Type B pancreatic cell (in vitro differentiated cells): Measurements from ENCODE around the gene SPEN. TPM values are rescaled to one million over a fixed set of nuclear protein-coding genes. Genes with fewer than 3 reads are reported as not detected.

ENCODE experiments used
- DNase-seq: peaks from one replicate; pipeline ENCODE4 v3.0.0; 2021; ENCODE audit warnings: mixed read lengths; ENCODE audit not compliant: unreplicated experiment; ENCODE audit errors: extremely low spot score
- H3K27ac Mint-ChIP-seq: 2 replicates; pipeline ENCODE4 v1.8.0; 2021; ENCODE audit warnings: mild to moderate bottlenecking, mixed read lengths
- H3K27me3 Mint-ChIP-seq: 2 replicates; pipeline ENCODE4 v1.8.0; 2021; ENCODE audit warnings: mixed read lengths
- H3K36me3 Mint-ChIP-seq: 2 replicates; pipeline ENCODE4 v1.8.0; 2021; ENCODE audit warnings: mixed read lengths
- H3K4me1 Mint-ChIP-seq: one replicate; pipeline ENCODE4 v1.8.0; 2021; ENCODE audit warnings: mixed read lengths; ENCODE audit not compliant: unreplicated experiment
- H3K4me3 Mint-ChIP-seq: 2 replicates; pipeline ENCODE4 v1.8.0; 2021; ENCODE audit warnings: mild to moderate bottlenecking, mixed read lengths
- H3K9me3 Mint-ChIP-seq: 2 replicates; pipeline ENCODE4 v1.8.0; 2021; ENCODE audit warnings: mixed read lengths
- total RNA-seq: library from RNA; stranded (reverse); gene quantifications from 2 replicates; pipeline ENCODE4 v1.2.1, GENCODE V29; 2021; ENCODE audit warnings: low replicate concordance
- TF ChIP-seq, protein P1 (sequence below): fragments of 200-600 bp; sonication (generic); conservative IDR thresholded peaks from 2 replicates; pipeline ENCODE4 v1.5.0; 2021; ENCODE audit warnings: antibody characterized with exemption, mild to moderate bottlenecking

The SPEN gene
- total RNA-seq, 1 donor from 2014 or later: 66.5 TPM

- peaks cover 41% of the 10 kb centered on the region for H3K36me3 Mint-ChIP-seq
- no peaks in the 10 kb centered on the region for H3K9me3 Mint-ChIP-seq
- no peaks in the 10 kb centered on the region for H3K27me3 Mint-ChIP-seq
- H3K4me1 Mint-ChIP-seq: no peaks in the 10 kb centered on the region
- H3K4me3 Mint-ChIP-seq: no peak overlapping the region
- TF ChIP-seq, protein P1, sequence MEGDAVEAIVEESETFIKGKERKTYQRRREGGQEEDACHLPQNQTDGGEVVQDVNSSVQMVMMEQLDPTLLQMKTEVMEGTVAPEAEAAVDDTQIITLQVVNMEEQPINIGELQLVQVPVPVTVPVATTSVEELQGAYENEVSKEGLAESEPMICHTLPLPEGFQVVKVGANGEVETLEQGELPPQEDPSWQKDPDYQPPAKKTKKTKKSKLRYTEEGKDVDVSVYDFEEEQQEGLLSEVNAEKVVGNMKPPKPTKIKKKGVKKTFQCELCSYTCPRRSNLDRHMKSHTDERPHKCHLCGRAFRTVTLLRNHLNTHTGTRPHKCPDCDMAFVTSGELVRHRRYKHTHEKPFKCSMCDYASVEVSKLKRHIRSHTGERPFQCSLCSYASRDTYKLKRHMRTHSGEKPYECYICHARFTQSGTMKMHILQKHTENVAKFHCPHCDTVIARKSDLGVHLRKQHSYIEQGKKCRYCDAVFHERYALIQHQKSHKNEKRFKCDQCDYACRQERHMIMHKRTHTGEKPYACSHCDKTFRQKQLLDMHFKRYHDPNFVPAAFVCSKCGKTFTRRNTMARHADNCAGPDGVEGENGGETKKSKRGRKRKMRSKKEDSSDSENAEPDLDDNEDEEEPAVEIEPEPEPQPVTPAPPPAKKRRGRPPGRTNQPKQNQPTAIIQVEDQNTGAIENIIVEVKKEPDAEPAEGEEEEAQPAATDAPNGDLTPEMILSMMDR: no peak
- peak; percentile 66 for DNase-seq
- no peak overlapping the region for H3K27ac Mint-ChIP-seq
These were observed 86.9 kb downstream of the SPEN start for GRCh38 chr1:15934211-15935055.

DNA sequence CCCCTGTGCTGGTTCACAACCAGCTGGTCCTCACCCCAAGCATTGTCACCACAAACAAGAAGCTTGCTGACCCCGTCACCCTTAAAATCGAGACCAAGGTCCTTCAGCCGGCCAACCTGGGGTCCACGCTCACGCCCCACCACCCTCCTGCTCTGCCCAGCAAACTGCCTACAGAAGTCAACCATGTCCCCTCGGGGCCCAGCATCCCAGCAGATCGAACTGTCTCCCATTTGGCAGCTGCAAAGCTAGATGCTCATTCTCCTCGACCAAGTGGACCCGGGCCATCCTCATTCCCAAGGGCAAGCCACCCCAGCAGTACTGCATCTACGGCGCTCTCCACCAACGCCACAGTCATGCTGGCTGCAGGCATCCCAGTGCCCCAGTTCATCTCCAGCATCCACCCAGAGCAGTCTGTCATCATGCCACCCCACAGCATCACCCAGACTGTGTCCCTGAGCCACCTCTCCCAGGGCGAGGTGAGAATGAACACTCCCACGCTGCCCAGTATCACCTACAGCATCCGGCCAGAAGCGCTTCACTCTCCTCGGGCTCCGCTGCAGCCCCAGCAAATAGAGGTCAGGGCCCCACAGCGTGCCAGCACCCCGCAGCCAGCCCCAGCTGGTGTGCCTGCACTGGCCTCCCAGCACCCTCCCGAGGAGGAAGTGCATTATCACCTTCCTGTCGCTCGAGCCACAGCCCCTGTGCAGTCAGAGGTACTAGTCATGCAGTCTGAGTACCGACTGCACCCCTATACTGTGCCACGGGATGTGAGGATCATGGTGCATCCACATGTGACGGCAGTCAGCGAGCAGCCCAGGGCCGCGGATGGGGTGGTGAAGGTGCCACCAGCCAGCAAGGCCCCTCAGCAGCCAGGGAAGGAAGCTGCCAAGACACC, 87.8 kb downstream of the SPEN start:
- TF ChIP-seq, protein P1: no peak
- Mint-ChIP-seq H3K27me3 (no peaks in the 10 kb centered on the region), H3K9me3 (no peaks in the 10 kb centered on the region), H3K4me1 (no peaks in the 10 kb centered on the region), H3K4me3 (no peak overlapping the region), H3K27ac (no peak overlapping the region), H3K36me3 (peaks cover 40% of the 10 kb centered on the region)
- peak; percentile 67 for DNase-seq

GRCh38 chr1:15936025-15936424, 88.5 kb downstream of the SPEN start:
- Mint-ChIP-seq H3K4me1 (no peaks in the 10 kb centered on the region), H3K27ac (no peak overlapping the region), H3K4me3 (no peak overlapping the region), H3K9me3 (no peaks in the 10 kb centered on the region), H3K36me3 (peaks cover 34% of the 10 kb centered on the region), H3K27me3 (no peaks in the 10 kb centered on the region)
- TF ChIP-seq, protein P1: no peak
- DNase-seq: peak; percentile 60

DNA sequence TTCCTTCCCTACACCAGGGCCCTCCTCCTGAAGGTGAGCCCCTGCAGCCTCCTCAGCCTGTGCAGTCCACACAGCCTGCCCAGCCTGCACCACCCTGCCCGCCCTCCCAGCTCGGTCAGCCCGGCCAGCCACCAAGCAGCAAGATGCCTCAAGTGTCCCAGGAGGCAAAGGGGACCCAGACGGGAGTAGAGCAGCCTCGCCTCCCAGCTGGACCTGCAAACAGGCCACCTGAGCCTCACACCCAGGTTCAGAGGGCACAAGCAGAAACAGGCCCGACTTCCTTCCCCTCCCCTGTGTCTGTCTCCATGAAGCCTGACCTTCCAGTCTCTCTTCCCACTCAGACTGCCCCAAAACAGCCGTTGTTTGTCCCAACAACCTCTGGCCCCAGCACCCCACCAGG, 89.6 kb downstream of the SPEN start:
- TF ChIP-seq, protein P1: no peak
- H3K4me3 Mint-ChIP-seq: no peak overlapping the region
- DNase-seq: no peak
- H3K4me1 Mint-ChIP-seq: no peaks in the 10 kb centered on the region
- no peaks in the 10 kb centered on the region for H3K9me3 Mint-ChIP-seq
- peak overlapping the region; percentile 62 for H3K27ac Mint-ChIP-seq
- peaks cover 30% of the 10 kb centered on the region for H3K36me3 Mint-ChIP-seq
- no peaks in the 10 kb centered on the region for H3K27me3 Mint-ChIP-seq

DNA sequence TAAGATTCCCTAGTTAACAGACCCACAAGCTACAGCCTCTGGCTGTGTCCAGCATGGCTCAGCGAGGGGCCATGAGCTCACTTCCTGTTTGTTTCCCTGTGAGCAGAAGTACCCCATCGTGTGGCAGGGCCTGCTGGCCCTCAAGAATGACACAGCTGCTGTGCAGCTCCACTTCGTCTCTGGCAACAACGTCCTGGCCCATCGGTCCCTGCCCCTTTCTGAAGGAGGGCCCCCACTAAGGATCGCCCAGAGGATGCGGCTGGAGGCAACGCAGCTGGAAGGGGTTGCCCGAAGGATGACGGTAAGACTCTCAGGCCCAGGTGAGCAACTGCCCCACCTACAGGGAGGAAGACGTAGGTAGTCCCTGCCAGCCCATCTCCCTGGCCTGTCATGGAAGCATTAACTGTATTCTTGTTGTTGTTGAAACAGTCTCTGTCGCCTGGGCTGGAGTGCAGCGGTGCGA, 90.2 kb downstream of the SPEN start:
- Mint-ChIP-seq H3K36me3 (peaks cover 25% of the 10 kb centered on the region), H3K27ac (peak overlapping the region; percentile 62), H3K4me1 (no peaks in the 10 kb centered on the region), H3K27me3 (no peaks in the 10 kb centered on the region), H3K9me3 (no peaks in the 10 kb centered on the region), H3K4me3 (no peak overlapping the region)
- TF ChIP-seq, protein P1: no peak
- peak; percentile 48 for DNase-seq
